Fibroblast of the aortic adventitia (primary cell): ENCODE data around the gene DEDD2. TPM values are rescaled to one million over a fixed set of nuclear protein-coding genes. Genes with fewer than 3 reads are reported as not detected.

Experiments used
- DNase-seq: peaks from one replicate; pipeline ENCODE4 v3.0.0-alpha.2; 2010; ENCODE audit warnings: low read depth
- H3K4me3 ChIP-seq: 2 replicates; pipeline ENCODE4 v1.5.1; 2011; ENCODE audit warnings: low read depth, mild to moderate bottlenecking, control low read depth, low read length, moderate library complexity
- total RNA-seq: library from RNA; depleted of rRNA; stranded (reverse); fragments of >200 nt; gene quantifications from 2 replicates; pipeline ENCODE4 v1.2.3, GENCODE V29; 2012; ENCODE audit warnings: low replicate concordance
- TF ChIP-seq, protein P1 (sequence below): IDR thresholded peaks from 2 replicates; pipeline ENCODE4 v1.5.1; 2011; ENCODE audit warnings: mild to moderate bottlenecking, low read length, control low read depth, inconsistent platforms; ENCODE audit not compliant: insufficient read depth

DEDD2 gene
- total RNA-seq, 1 donor = 11.1 TPM

DNA sequence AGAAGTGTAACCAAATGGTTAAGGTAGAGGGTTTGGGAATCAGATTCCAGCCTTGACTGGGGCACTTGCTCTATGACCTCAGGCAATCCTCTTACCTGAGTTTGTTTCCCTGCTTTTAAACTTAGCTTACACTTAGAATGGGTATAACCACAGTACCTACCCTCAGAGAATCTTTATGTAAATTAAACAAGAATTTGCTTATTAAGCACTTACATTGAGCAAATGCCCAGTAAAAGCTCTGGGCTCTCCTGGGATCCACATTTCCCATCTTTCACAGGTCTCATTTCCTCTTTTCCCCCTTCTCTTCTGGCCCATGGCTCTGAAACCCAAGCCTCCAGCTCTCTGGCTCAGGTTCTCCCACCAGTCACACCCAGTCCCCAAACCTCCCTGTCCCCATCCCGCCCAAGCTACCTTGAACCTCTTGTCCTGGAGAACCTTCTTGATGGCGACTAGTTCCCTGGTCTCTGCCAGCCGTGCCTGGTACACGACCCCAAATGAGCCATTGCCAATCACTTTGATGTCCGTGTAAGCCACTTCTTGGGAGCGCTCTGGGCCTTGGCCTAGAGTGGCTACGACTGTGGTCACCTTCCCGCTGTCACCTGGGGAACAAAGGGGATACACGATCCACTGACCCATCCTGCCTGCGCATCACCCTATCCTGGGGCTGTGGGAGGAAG is 22.2 kb upstream of the DEDD2 start:
- TF ChIP-seq, protein P1, sequence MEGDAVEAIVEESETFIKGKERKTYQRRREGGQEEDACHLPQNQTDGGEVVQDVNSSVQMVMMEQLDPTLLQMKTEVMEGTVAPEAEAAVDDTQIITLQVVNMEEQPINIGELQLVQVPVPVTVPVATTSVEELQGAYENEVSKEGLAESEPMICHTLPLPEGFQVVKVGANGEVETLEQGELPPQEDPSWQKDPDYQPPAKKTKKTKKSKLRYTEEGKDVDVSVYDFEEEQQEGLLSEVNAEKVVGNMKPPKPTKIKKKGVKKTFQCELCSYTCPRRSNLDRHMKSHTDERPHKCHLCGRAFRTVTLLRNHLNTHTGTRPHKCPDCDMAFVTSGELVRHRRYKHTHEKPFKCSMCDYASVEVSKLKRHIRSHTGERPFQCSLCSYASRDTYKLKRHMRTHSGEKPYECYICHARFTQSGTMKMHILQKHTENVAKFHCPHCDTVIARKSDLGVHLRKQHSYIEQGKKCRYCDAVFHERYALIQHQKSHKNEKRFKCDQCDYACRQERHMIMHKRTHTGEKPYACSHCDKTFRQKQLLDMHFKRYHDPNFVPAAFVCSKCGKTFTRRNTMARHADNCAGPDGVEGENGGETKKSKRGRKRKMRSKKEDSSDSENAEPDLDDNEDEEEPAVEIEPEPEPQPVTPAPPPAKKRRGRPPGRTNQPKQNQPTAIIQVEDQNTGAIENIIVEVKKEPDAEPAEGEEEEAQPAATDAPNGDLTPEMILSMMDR = no peak
- no peak for DNase-seq
- H3K4me3 ChIP-seq = no peak overlapping the region

DNA sequence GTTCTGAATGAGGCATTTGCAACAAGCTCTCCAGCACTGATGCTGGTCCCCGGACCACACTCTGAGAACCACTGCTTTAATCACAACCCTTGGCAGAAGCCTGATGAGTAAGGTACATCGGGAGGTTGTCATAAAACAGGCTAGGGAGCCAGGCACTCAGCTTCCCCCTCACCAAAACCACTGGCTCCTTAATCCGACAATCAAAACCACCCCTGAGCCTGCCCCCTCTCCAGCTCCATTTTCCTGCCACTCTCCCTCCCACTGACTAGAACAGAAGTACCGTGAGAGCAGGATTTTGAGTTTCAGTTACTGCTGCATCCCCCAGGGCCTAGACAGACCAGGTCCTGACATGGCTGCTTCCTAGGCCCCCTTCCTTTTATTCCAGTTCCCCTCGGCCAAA is 17.7 kb upstream of the DEDD2 start:
- DNase-seq = no peak

DNA sequence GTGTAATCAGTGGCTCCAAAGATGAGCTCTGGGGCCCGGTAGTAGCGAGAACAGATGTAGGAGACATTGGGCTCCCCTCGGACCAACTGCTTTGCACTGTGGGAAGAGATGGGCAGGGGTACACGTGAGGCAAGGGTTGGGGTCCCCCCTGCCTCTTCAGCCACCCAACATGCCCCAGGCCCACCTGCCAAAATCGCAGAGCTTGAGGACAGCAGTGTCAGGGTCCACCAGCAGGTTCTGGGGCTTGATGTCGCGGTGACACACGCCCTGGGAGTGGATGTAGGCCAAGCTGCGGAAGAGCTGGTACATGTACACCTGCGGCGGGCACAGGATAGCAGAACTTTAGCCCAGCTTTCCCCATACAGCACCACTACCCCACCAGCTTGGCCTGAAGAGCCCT is 16.9 kb upstream of the DEDD2 start:
- TF ChIP-seq, protein P1 = no peak
- no peak for DNase-seq
- no peak overlapping the region for H3K4me3 ChIP-seq

More for the DNA sequence above, 17.7 kb upstream of the DEDD2 start:
- TF ChIP-seq, protein P1 = no peak
- H3K4me3 ChIP-seq = no peak overlapping the region

DNA sequence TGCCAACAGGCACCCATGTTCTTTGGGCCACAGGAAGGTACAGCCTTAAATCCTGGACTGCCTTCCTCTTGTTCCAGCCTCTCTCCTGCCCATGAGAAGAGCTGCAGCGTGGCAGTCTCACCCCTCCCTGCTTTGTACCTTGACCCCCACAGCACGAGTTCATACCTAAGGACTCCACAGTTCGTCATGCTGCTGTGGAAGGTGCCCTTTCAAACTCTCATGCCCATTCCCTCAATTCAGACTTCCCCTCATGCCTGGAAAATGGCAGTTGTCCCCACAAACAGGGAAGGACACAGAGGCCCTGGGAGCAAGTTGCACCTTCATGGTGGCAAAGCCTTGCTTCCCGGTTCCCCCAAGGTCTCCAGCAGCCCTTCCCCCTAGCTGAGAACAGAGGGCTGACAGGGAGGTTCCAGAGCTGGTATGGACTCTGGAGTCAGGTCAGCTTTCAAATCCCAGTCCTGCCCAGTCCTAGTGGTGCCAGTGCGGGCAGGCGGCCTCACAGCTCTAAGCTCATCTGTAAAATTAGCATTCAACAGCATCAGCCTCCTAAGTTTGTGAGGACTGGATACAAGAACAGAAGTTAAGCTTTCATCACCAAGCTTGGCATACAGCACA is 16.3 kb upstream of the DEDD2 start:
- DNase-seq = no peak
- H3K4me3 ChIP-seq = no peak overlapping the region
- TF ChIP-seq, protein P1 = no peak

DNA sequence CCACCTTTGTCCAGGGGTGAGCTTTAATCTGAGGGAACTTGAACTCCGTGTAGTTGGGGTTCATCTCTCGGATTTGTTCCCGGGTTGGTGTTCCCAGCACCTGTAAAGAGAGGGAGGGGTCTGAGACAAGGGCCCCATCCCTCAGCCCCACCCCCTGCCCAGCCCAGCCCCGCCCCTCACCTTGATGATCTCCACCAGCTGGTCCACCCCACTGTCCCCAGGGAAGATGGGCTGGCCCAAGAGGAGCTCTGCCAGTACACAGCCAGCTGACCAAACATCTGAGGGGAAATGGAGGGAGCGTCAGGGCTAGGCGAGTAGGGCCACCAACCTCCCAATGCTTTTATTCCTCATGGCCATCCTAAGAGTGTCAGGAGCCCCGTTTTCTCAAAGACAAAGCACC is 15.6 kb upstream of the DEDD2 start:
- TF ChIP-seq, protein P1 = no peak
- DNase-seq = no peak

DNA sequence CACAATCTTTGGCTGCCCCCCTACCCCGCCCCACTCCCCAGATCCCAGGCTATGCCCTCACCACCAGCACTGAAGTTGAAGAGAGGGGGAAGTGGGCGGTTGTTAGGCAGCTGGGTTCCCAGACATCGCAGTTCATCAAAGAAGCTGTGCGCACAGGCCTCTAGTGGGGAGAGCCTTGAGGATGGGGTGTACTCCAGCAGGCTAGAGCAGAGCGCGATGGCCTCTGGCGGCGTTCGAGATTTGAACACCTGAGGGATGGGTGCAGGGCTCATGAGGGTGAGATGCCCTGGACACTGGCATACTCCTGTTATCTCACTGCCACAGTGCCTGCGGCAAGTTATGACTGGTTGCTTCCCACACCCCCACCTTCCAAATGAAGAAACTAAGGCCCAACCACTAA is 15.0 kb upstream of the DEDD2 start:
- no peak overlapping the region for H3K4me3 ChIP-seq
- TF ChIP-seq, protein P1 = no peak
- no peak for DNase-seq

More for the DNA sequence above, 15.6 kb upstream of the DEDD2 start:
- no peak overlapping the region for H3K4me3 ChIP-seq
